Ishikawa (cell line): ENCODE results near the gene EXOC3L4.

ENCODE experiments used
- CEBPB ChIP-seq: IDR thresholded peaks from 2 replicates; pipeline ENCODE4 v1.6.1; 2012
- CREB1 ChIP-seq: IDR thresholded peaks from 2 replicates; pipeline ENCODE4 v1.6.1; 2012; ENCODE audit warnings: low read depth
- EGR1 ChIP-seq: IDR thresholded peaks from 2 replicates; pipeline ENCODE4 v1.6.1; 2012
- EP300 ChIP-seq: IDR thresholded peaks from 2 replicates; pipeline ENCODE4 v1.6.1; 2012; ENCODE audit warnings: borderline replicate concordance
- FOXM1 ChIP-seq: IDR thresholded peaks from 2 replicates; pipeline ENCODE4 v1.6.1; 2012; ENCODE audit warnings: low read depth, borderline replicate concordance
- MAX ChIP-seq: IDR thresholded peaks from 2 replicates; pipeline ENCODE4 v1.6.1; 2012
- NFIC ChIP-seq: IDR thresholded peaks from 2 replicates; pipeline ENCODE4 v1.6.1; 2012
- RAD21 ChIP-seq: IDR thresholded peaks from 2 replicates; pipeline ENCODE4 v1.6.1; 2012; ENCODE audit warnings: low read depth
- REST ChIP-seq: IDR thresholded peaks from 2 replicates; pipeline ENCODE4 v1.6.1; 2012; ENCODE audit warnings: low read depth, mild to moderate bottlenecking
- TAF1 ChIP-seq: IDR thresholded peaks from 2 replicates; pipeline ENCODE4 v1.6.1; 2012; ENCODE audit warnings: low read depth, mild to moderate bottlenecking
- TCF12 ChIP-seq: IDR thresholded peaks from 2 replicates; pipeline ENCODE4 v1.6.1; 2012; ENCODE audit warnings: low read depth
- TEAD4 ChIP-seq: IDR thresholded peaks from 2 replicates; pipeline ENCODE4 v1.6.1; 2012
- USF1 ChIP-seq: IDR thresholded peaks from 2 replicates; pipeline ENCODE4 v1.6.1; 2012
- YY1 ChIP-seq: IDR thresholded peaks from 2 replicates; pipeline ENCODE4 v1.6.1; 2012; ENCODE audit warnings: low read depth
- ZBTB7A ChIP-seq: IDR thresholded peaks from 2 replicates; pipeline ENCODE4 v1.6.1; 2012; ENCODE audit warnings: low read depth

Gene EXOC3L4

GRCh38 chr14:103056322-103057027 lies 38.0 kb upstream of the EXOC3L4 start:
- TF ChIP-seq ZBTB7A (peak; percentile 34; the same call in 1 of the 2 replicates), EGR1 (peak; percentile 46; the same call in 1 of the 2 replicates), NFIC (no peak), MAX (no peak), EP300 (no peak), TEAD4 (no peak), YY1 (no peak), FOXM1 (no peak), REST (no peak), TCF12 (no peak), RAD21 (no peak), CEBPB (no peak), USF1 (no peak), CREB1 (no peak), TAF1 (no peak)

DNA sequence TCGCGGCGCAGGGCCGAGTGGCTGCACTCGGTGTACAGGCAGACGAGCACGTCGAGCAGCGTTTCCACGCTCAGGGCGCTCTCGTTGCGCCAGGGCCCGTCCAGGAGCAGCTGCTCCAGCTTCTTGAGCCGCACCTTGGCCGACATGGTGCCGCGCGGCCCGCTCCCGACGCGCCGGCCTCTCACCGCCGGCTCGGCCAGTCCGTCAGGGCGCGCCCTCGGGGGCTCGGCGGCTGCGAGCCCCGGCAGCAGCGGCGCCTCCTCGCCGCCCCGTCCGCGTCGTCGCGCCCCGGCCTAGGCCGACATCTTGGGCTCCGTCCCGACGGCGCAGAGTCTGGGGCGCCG lies 37.5 kb upstream of the EXOC3L4 start:
- TF ChIP-seq YY1: peak; percentile 73
- no peak for TF ChIP-seq USF1

DNA sequence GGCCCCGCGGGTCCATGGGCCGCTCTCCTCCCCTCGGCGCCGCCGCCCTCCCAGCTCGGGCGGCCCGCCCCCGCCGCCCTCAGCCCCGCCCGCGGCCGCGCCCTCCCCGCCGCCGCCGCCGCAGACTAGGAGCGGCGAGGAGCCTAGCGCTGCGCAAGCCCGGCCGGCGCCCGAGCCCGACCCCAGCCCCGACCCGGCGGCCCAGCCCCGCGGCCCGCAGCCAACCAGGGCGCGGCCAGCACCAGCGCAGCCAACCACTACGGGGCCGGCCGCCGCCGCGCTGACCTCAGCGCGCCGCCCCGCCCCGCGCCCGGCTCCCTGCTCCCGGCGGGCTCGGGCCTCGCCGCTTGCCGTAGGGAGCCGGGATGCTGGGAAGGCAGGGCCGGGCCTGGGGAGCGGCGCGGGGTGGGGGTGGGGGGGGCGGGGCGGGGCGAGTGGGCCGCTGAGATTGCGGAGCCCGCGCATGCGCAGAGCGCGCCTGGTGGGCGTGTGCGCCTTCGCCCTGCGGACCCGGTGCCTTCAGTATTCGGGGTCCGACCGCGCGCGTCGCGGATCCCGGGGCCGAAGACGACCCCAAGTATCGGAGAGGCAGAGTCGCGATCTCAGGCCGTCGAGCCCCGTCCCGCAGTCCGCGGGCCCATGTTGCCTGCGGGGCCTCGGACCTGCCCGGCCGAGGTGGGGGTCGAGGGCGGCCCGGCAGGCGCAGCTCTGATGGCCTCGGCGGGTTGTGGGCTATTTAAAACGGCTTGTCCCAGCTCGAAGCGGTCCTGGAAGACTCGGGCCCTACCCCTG lies 37.0 kb upstream of the EXOC3L4 start, which contains the start of gene CDC42BPB:
CDC42BPB (minus strand) TSS at position 178 of the 792 bp plus-strand sequence. CDS start 376 bp downstream, outside the sequence.
- TF ChIP-seq MAX (peak; percentile 88), EGR1 (peak; percentile 7; the same call in 1 of the 2 replicates), TAF1 (peak; percentile 26; the same call in 1 of the 2 replicates), TCF12 (no peak)

GRCh38 chr14:103058164-103059055 lies 36.1 kb upstream of the EXOC3L4 start:
- TF ChIP-seq CEBPB (no peak), REST (no peak), YY1 (no peak), USF1 (no peak), TEAD4 (no peak), MAX (no peak), EGR1 (no peak)

DNA sequence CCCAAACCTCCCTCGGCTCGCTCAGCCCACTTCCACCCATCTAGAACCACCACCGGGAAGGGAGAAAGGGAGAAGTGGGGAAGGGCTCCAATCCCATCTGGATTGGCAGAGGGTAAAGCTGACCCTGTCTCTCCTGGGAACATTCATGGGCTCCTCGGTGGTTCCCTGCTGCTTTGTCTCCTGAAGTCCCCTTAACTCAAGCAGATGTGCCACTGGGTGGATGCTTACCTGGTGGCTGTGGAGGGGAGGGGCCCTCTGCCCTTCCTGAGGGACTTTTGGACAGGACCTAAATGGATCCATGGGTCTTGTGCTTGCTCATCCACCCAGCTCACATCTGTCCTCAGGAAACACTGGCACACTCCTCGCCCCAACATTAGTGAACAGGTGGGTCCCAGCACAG lies 35.0 kb upstream of the EXOC3L4 start:
- no peak for TF ChIP-seq TEAD4
- TF ChIP-seq TCF12: no peak
- TF ChIP-seq FOXM1: no peak
- TF ChIP-seq EP300: no peak
- no peak for TF ChIP-seq MAX
- no peak for TF ChIP-seq TAF1
- TF ChIP-seq USF1: no peak
- no peak for TF ChIP-seq CEBPB
- TF ChIP-seq RAD21: no peak
- TF ChIP-seq YY1: no peak
- TF ChIP-seq EGR1: no peak
- TF ChIP-seq NFIC: no peak
- no peak for TF ChIP-seq REST
- TF ChIP-seq CREB1: no peak
